GM13976 (cell line): ENCODE measurements around the gene TMEM209.
"Not testable (repeated sequence)": the region's sequence is repeated elsewhere in the genome, so short reads cannot be mapped to it uniquely, and the experiment has no call there.

ENCODE experiments used
- DNase-seq: peaks from one replicate; pipeline ENCODE4 v3.0.0; 2012; ENCODE audit warnings: low spot score
- CTCF ChIP-seq: IDR thresholded peaks from 2 replicates; pipeline ENCODE4 v1.5.1; 2012; ENCODE audit warnings: borderline replicate concordance, mild to moderate bottlenecking; ENCODE audit not compliant: insufficient read depth; ENCODE audit errors: extremely low read depth, missing control alignments, control extremely low read depth
- in situ Hi-C: fragments of 300-500 bp; cut with MboI; formaldehyde crosslinking; loops from one replicate; pipeline ENCODE4 v1.12.0; 2022; ENCODE audit warnings: low sequenced_read_pairs, mixed read lengths, inconsistent platforms; ENCODE audit not compliant: unreplicated experiment

Gene TMEM209

GRCh38 chr7:130197094-130197493, 8.1 kb downstream of the TMEM209 start:
- in situ Hi-C loops: no loop called here
- TF ChIP-seq CTCF: no peak
- no peak for DNase-seq

- in situ Hi-C loops: no loop called here
- DNase-seq: no peak
- TF ChIP-seq CTCF: no peak
These were observed 8.7 kb downstream of the TMEM209 start for GRCh38 chr7:130196476-130196875.

- in situ Hi-C loops: no loop called here
- no peak for DNase-seq
- TF ChIP-seq CTCF: no peak
These were observed 9.8 kb downstream of the TMEM209 start for GRCh38 chr7:130195396-130195795.

GRCh38 chr7:130191791-130192190, 13.4 kb downstream of the TMEM209 start:
- in situ Hi-C loops: no loop called here
- DNase-seq: no peak
- TF ChIP-seq CTCF: no peak

- TF ChIP-seq CTCF: no peak
- in situ Hi-C loops: no loop called here
- DNase-seq: no peak
These were observed 15.9 kb downstream of the TMEM209 start for GRCh38 chr7:130189343-130189742.

- TF ChIP-seq CTCF: no peak
- in situ Hi-C loops: no loop called here
- no peak for DNase-seq
These were observed 17.8 kb downstream of the TMEM209 start for GRCh38 chr7:130187360-130187759.

- DNase-seq, in situ Hi-C loops: not testable (repeated sequence)
These were observed 20.9 kb downstream of the TMEM209 start for GRCh38 chr7:130184349-130184748.
